Measurements from ENCODE around the gene BTBD16. TPM values are rescaled to one million over a fixed set of nuclear protein-coding genes. Genes with fewer than 3 reads are reported as not detected.

The BTBD16 gene
- total RNA-seq, 1 donor from 2014 or later, result not detected

DNA sequence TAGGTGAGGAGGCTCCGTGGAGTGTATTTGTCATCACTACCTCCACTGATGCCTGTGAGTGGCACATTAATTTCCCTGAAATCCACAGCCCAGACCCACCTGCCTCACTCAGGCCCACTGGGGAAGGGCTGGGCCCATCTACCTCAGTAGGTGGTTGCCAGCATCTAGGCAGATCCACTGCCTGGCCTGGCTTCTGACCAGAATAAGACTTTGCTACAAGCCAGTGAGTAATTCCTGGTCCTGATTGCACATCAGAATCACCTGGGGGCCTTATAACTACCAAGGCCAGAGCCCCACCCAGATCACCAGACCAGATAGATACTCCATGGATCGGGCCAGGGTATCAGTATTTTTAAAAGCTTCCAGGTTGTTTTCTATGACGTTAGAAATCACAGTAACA, 65.9 kb downstream of the BTBD16 start:
- Mint-ChIP-seq H3K36me3 (ENCODE audit: low read depth) (no peaks in the 10 kb centered on the region), H3K9me3 (peaks cover 3% of the 10 kb centered on the region), H3K4me1 (peaks cover 9% of the 10 kb centered on the region), H3K4me3 (no peak overlapping the region), H3K27me3 (ENCODE audit: low read depth) (no peaks in the 10 kb centered on the region), H3K27ac (ENCODE audit: unreplicated experiment) (no peak overlapping the region)
- TF ChIP-seq, protein P1, sequence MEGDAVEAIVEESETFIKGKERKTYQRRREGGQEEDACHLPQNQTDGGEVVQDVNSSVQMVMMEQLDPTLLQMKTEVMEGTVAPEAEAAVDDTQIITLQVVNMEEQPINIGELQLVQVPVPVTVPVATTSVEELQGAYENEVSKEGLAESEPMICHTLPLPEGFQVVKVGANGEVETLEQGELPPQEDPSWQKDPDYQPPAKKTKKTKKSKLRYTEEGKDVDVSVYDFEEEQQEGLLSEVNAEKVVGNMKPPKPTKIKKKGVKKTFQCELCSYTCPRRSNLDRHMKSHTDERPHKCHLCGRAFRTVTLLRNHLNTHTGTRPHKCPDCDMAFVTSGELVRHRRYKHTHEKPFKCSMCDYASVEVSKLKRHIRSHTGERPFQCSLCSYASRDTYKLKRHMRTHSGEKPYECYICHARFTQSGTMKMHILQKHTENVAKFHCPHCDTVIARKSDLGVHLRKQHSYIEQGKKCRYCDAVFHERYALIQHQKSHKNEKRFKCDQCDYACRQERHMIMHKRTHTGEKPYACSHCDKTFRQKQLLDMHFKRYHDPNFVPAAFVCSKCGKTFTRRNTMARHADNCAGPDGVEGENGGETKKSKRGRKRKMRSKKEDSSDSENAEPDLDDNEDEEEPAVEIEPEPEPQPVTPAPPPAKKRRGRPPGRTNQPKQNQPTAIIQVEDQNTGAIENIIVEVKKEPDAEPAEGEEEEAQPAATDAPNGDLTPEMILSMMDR (conservative IDR thresholded peaks at IDR 0.05), result no peak
- no peak for DNase-seq (ENCODE audit: low read depth, low spot score)

DNA sequence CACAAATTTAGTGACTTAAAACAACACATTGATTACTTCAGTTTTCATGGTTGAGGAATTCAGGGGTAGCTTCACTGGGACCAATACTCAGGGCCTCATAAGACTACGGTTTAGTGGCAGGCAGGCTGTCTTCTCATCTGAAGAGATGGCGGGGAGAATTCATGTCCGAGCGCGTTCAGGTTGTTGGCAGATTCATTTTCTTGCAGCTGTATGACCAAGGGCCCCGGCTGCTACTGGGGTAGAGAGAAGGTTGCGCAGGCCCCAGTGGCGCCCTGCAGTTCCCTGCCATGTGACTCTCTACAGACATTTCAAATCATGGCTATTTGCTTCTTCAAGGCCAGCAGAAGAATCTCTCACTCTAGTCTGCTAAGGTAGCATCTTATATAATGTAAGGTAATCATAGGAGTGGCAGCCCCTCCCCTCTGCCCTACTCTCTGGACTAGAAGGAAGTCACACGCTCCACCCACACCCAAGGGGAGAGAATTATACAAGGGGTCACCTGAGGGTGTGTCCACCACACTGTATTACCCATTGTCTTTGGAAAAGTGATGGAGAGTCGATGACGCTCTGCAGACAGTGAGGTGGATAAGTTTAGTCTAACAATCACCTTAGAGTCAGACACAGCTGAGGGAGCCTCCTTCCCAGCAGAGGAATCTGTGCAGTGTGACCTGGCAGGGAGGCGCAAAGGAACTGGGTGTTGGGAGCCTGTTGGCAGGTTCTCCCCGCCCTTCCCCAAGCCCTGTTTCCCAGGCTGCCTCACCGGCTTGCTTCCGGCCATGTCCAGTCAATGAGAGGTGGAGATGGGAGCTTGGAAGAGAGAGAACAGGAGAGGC, 67.7 kb downstream of the BTBD16 start:
- DNase-seq (ENCODE audit: low read depth, low spot score), result no peak
- no peaks in the 10 kb centered on the region for H3K9me3 Mint-ChIP-seq
- no peak overlapping the region for H3K4me3 Mint-ChIP-seq
- TF ChIP-seq, protein P1 (conservative IDR thresholded peaks at IDR 0.05), result no peak
- H3K27ac Mint-ChIP-seq (ENCODE audit: unreplicated experiment), result no peak overlapping the region
- peaks cover 10% of the 10 kb centered on the region for H3K4me1 Mint-ChIP-seq
- no peaks in the 10 kb centered on the region for H3K27me3 Mint-ChIP-seq (ENCODE audit: low read depth)
- no peaks in the 10 kb centered on the region for H3K36me3 Mint-ChIP-seq (ENCODE audit: low read depth)

DNA sequence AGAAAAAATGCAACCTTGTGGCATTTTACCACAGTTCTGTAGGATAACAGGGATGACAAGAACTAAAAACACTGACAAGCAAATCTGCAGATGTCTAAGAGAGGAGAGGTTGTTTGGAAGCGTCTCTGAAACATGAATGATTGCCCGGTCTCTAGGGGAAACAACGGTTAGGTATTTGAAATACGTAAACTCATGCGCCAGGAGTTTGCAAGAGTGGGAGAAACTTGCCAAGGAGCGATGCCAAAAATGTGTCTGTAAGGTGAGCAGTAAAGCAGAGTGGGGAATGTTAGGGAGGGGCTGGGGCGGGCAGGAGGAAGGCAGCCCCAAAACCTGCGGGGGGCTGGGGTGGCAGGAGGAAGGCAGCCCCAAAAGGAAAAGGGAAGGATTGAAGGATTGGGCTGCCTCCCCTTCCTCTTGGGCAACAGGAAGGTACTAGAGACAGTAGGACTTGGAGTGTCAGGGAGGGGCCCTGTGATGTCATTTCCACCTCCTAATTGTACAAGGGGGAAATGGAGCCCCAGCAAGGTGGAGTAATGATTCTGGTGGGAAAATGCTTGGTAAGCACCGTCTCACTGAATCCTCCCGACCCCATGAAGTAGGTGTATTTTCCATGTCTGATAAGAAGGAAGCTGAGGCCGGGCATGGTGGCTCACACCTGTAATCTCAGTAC, 70.2 kb downstream of the BTBD16 start:
- H3K9me3 Mint-ChIP-seq, result peaks cover 3% of the 10 kb centered on the region
- no peaks in the 10 kb centered on the region for H3K27me3 Mint-ChIP-seq (ENCODE audit: low read depth)
- peak overlapping the region; percentile 60 for H3K27ac Mint-ChIP-seq (ENCODE audit: unreplicated experiment)
- H3K4me1 Mint-ChIP-seq, result peaks cover 20% of the 10 kb centered on the region
- peaks cover 5% of the 10 kb centered on the region for H3K36me3 Mint-ChIP-seq (ENCODE audit: low read depth)
- TF ChIP-seq, protein P1 (conservative IDR thresholded peaks at IDR 0.05), result no peak
- no peak overlapping the region for H3K4me3 Mint-ChIP-seq
- no peak for DNase-seq (ENCODE audit: low read depth, low spot score)

DNA sequence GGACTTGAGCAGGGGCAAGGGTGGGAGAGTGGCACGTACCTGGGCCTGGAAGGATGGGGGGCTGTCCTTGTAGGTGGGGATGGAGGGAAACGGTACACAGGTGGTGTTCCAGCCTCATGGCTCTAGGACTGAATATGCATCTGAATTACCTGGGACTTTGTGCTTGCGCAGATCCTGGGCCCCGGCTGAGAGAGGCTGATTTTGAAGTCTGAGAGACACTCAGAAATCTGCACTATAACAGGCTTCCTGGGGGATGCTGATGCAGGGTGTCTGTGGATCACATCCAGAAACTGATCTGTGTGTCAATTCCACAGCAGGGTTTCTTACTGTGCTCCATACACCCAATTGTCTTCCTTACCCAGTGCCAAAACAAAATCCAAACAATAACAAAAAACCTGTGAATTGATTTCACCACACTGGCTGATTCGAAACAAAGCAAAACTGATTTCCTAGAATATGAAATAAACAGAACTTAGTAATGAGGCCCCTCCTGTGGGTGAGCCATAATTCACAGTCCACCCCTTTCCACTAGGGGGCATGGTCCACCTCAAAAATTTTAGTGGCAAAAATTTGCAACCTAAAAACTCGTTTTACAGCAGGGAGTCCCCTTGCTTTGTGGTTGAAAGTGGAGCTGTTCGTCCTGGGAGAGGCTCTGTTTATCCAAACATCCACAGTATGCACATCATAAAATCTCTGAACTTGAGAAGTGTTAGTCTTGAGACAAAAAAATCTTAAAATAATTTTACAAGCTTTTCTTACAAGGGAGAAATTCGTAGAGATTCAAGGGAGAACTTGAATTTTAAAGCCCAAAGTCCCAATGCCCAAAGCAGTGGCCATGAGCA, 71.4 kb downstream of the BTBD16 start:
- peaks cover 6% of the 10 kb centered on the region for H3K9me3 Mint-ChIP-seq
- H3K27me3 Mint-ChIP-seq (ENCODE audit: low read depth), result no peaks in the 10 kb centered on the region
- H3K4me3 Mint-ChIP-seq, result no peak overlapping the region
- TF ChIP-seq, protein P1 (conservative IDR thresholded peaks at IDR 0.05), result peak; percentile 75
- H3K36me3 Mint-ChIP-seq (ENCODE audit: low read depth), result peaks cover 8% of the 10 kb centered on the region
- peak overlapping the region; percentile 53 for H3K27ac Mint-ChIP-seq (ENCODE audit: unreplicated experiment)
- peak; percentile 18 for DNase-seq (ENCODE audit: low read depth, low spot score)
- peaks cover 20% of the 10 kb centered on the region for H3K4me1 Mint-ChIP-seq

DNA sequence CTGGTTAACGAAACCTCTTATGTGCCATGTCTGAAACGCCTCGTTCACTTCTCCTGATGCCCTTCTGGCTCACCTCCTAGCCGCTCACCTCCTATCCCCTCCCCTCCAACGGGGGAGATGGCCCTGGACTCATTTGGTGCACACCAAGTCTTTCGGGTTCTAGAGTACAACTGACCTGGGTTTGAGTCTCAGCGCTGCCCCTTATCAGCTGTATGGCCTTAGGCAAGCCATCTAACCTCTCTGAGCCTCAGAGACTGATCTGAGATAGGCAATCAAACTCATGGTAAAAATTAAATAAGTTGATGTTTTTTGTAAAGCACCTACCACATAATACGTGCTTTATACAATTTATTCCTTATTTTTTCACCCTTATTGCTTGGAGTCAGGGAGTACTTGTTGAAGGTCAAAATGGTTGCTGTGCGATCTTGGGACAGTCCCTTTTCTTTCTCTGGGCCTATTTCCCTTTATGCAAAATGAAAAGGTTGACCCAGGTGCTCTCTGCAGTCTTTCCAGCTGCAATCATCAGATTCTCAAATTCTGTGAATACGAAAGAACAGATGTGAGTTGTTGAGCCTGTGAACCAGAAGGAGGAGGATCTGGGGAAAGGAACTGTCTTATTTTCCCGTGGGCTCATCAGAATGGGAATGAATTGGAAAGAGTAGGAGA, 72.2 kb downstream of the BTBD16 start:
- Mint-ChIP-seq H3K9me3 (peaks cover 6% of the 10 kb centered on the region), H3K4me3 (no peak overlapping the region), H3K36me3 (ENCODE audit: low read depth) (peaks cover 8% of the 10 kb centered on the region), H3K27ac (ENCODE audit: unreplicated experiment) (peak overlapping the region; percentile 10), H3K4me1 (peaks cover 16% of the 10 kb centered on the region), H3K27me3 (ENCODE audit: low read depth) (no peaks in the 10 kb centered on the region)
- no peak for DNase-seq (ENCODE audit: low read depth, low spot score)
- TF ChIP-seq, protein P1 (conservative IDR thresholded peaks at IDR 0.05), result no peak
